Measurements from ENCODE around the gene CTSE.
A peak's percentile ranks its signal among the peaks of the same experiment; 100 is the strongest.

The CTSE gene

GRCh38 chr1:206030714-206031113 is 7.0 kb upstream of the CTSE start:
- peak; percentile 29 for DNase-seq (ENCODE audit: extremely low read depth, low read depth)
- peak; percentile 92 for TF ChIP-seq CTCF (IDR thresholded peaks at IDR 0.05; ENCODE audit: low read depth, low read length, missing control alignments)
- H3K4me3 ChIP-seq (replicated peaks; ENCODE audit: low read depth, low read length), result no peak overlapping the region

DNA sequence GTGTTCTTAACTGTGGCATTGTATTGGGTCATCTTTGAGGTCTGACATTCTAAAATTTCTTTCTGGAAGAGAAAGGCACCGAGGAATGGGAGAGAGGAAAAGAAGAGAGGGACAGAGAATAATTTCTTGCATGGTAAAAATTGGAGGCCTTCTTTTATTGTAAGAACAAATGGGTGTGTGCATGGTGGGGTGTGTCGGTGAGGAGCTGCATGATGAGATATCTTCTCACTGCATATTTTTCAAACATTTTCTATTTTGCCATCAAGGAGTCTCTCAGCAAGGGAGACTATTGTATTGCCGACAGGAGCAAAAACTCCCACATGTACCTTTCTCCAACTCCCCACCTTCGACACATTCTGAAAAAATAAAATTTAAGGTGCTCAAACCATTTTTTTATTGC is 6.5 kb upstream of the CTSE start:
- DNase-seq (ENCODE audit: extremely low read depth, low read depth), result no peak
- no peak overlapping the region for H3K4me3 ChIP-seq (replicated peaks; ENCODE audit: low read depth, low read length)
- no peak for TF ChIP-seq CTCF (IDR thresholded peaks at IDR 0.05; ENCODE audit: low read depth, low read length, missing control alignments)

DNA sequence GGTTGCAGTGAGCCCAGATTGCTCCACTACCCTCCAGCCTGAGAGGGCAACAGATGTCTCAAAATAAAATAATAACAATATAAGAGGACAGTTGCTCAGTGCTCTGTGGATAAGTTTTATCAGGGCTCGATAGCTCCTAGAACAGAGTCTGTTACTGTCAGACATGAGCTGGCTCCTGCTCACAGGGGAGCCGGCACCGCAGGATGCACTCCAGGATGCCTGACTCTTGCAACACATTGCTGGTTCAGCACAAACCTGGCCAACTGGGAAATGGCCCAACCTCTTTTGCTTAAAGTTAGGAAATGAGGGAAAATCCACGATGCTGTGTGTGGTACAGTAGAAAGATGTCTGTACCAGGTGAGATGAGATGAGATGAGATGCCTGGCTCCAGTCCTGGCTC is 5.8 kb upstream of the CTSE start:
- no peak for TF ChIP-seq CTCF (IDR thresholded peaks at IDR 0.05; ENCODE audit: low read depth, low read length, missing control alignments)
- DNase-seq (ENCODE audit: extremely low read depth, low read depth), result no peak
- H3K4me3 ChIP-seq (replicated peaks; ENCODE audit: low read depth, low read length), result no peak overlapping the region

DNA sequence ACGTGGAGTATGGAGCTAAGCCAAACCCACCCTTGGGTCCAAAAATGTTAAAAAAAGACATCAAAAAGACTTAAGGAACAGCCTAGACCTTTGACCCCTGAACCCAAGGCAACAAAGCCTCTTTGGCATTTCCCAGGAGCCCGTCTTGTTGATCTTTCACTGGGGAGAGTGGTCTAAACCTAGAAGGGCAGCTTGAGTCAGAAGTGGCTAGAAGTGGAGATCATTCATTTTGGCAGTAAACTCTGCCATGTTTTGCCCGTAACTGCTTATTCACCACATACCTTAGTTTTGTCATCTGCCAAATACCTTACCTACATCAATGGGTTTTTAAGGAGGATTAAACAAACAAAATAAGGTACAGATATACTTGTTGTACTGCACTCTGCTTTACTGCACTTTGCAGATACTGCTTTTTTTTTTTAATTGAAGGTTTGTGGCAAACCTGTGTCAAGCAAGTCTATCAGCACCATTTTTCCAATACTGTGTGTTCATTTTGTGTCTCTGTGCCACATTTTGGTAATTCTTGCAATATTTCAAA is 1.7 kb upstream of the CTSE start:
- no peak for TF ChIP-seq CTCF (IDR thresholded peaks at IDR 0.05; ENCODE audit: low read depth, low read length, missing control alignments)
- DNase-seq (ENCODE audit: extremely low read depth, low read depth), result no peak
- no peak overlapping the region for H3K4me3 ChIP-seq (replicated peaks; ENCODE audit: low read depth, low read length)

DNA sequence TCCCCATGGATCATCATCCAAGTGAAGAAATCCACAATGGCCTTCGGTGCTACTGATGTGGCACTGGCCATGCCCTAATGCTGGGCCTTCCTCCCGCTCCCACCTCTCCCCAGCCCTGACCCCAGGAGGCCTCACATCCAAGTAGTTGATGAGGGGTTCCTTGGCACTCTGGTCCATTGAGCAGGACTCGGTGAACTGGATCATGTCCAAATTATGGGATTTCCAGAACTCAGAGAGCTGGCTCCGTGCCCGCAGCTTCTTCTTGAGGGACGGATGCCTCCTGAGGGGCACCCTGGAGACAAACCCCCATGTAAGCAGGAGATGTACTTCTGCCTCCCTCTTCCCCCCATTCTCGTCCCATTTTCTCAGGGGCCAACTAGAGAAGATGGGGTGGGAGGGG is 929 bp downstream of the CTSE start:
- DNase-seq (ENCODE audit: extremely low read depth, low read depth), result no peak
- no peak overlapping the region for H3K4me3 ChIP-seq (replicated peaks; ENCODE audit: low read depth, low read length)
- no peak for TF ChIP-seq CTCF (IDR thresholded peaks at IDR 0.05; ENCODE audit: low read depth, low read length, missing control alignments)

DNA sequence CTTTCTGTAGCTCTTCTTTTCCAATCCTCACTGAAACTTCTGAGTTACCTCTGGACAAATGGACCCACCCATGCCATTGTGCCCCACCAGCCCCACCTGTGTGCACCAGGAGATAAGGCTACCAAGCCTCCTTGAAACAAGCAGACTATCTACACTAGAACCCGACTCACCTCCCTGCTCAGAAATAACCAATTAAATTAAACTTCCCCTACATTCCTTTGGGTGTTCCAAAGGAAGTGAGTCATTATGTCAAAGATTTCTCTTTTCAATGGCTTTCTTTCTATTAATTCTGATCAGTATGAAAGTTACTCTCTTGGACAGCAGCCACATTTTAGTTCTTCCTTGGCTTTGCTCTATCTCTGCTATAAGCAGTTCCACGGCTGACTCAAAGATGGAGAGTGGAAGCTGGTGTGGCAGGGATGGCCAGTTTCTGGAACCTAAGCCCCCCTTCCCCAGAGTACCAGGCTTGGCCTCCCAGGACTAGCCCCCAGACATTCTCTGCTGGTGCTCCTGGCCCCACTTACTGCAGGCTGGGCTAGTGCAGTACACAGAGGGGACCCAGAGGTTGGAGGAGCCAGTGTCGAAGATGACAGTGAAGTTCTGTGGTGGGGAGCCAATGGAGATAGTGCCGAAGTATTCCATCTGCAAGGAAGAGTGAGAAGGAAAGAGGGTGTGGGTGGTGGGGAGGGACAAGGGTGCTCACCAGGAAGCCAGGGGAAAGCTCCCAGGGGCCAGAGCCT is 1.9 kb downstream of the CTSE start:
- no peak for TF ChIP-seq CTCF (IDR thresholded peaks at IDR 0.05; ENCODE audit: low read depth, low read length, missing control alignments)
- H3K4me3 ChIP-seq (replicated peaks; ENCODE audit: low read depth, low read length), result no peak overlapping the region
- DNase-seq (ENCODE audit: extremely low read depth, low read depth), result no peak
